H9 (cell line): ENCODE results near the gene ZBTB20. TPM values are rescaled to one million over a fixed set of nuclear protein-coding genes. Genes with fewer than 3 reads are reported as not detected.
A peak's percentile ranks its signal among the peaks of the same experiment; 100 is the strongest.

ENCODE experiments used
- DNase-seq: peaks from one replicate; pipeline ENCODE4 v3.0.0-alpha.2; 2017
- H2AFZ ChIP-seq: one replicate; pipeline ENCODE4 v1.6.1; 2013; ENCODE audit warnings: mild to moderate bottlenecking, low read length, control low read depth, moderate library complexity
- H2AK5ac ChIP-seq: 2 replicates; pipeline ENCODE4 v1.6.1; 2013; ENCODE audit warnings: low read length, control low read depth, mixed read lengths; ENCODE audit not compliant: insufficient read length
- H2BK120ac ChIP-seq: one replicate; pipeline ENCODE4 v1.6.1; 2013; ENCODE audit warnings: low read depth, mild to moderate bottlenecking, low read length, control low read depth, inconsistent platforms; ENCODE audit not compliant: poor library complexity, severe bottlenecking
- H2BK12ac ChIP-seq: 2 replicates; pipeline ENCODE4 v1.6.1; 2013; ENCODE audit warnings: low read length, control low read depth, mixed read lengths, low read depth; ENCODE audit not compliant: insufficient read length
- H2BK15ac ChIP-seq: 2 replicates; pipeline ENCODE4 v1.6.1; 2013; ENCODE audit warnings: low read depth, low read length, control low read depth
- H2BK20ac ChIP-seq: one replicate; pipeline ENCODE4 v1.6.1; 2013; ENCODE audit warnings: low read depth, mild to moderate bottlenecking, low read length, control low read depth, inconsistent platforms; ENCODE audit not compliant: poor library complexity, severe bottlenecking
- H2BK5ac ChIP-seq: 2 replicates; pipeline ENCODE4 v1.6.1; 2013; ENCODE audit warnings: low read length, control low read depth, mixed read lengths; ENCODE audit not compliant: insufficient read length
- H3K14ac ChIP-seq: 2 replicates; pipeline ENCODE4 v1.6.1; 2013; ENCODE audit warnings: low read length, control low read depth; ENCODE audit not compliant: insufficient read depth
- H3K18ac ChIP-seq: 2 replicates; pipeline ENCODE4 v1.6.1; 2013; ENCODE audit warnings: low read depth, mild to moderate bottlenecking, mixed read lengths, low read length, control low read depth; ENCODE audit not compliant: insufficient read length
- H3K23ac ChIP-seq: 2 replicates; pipeline ENCODE4 v1.6.1; 2013; ENCODE audit warnings: low read length, control low read depth, mixed read lengths, low read depth; ENCODE audit not compliant: insufficient read length
- H3K23me2 ChIP-seq: 2 replicates; pipeline ENCODE4 v1.6.1; 2013; ENCODE audit warnings: low read depth, mild to moderate bottlenecking, mixed read lengths, low read length, control low read depth; ENCODE audit not compliant: insufficient read length, poor library complexity, severe bottlenecking
- H3K27ac ChIP-seq: 2 replicates; pipeline ENCODE4 v1.5.1; 2013; ENCODE audit warnings: low read length, control low read depth, mixed read lengths, low read depth; ENCODE audit not compliant: insufficient read length
- H3K27me3 ChIP-seq: 2 replicates; pipeline ENCODE4 v1.6.1; 2013; ENCODE audit warnings: low read length, control low read depth, inconsistent platforms; ENCODE audit not compliant: insufficient read depth
- H3K4ac ChIP-seq: 2 replicates; pipeline ENCODE4 v1.6.1; 2013; ENCODE audit warnings: low read depth, mild to moderate bottlenecking, control low read depth, inconsistent platforms, low read length, moderate library complexity
- H3K4me1 ChIP-seq: 2 replicates; pipeline ENCODE4 v1.6.1; 2013; ENCODE audit warnings: low read length, control low read depth, inconsistent platforms; ENCODE audit not compliant: insufficient read depth
- H3K4me2 ChIP-seq: 2 replicates; pipeline ENCODE4 v1.6.1; 2013; ENCODE audit warnings: low read length, control low read depth, mixed read lengths; ENCODE audit not compliant: insufficient read length, insufficient read depth
- H3K56ac ChIP-seq: 2 replicates; pipeline ENCODE4 v1.6.1; 2013; ENCODE audit warnings: low read depth, mild to moderate bottlenecking, mixed read lengths, low read length, control low read depth; ENCODE audit not compliant: insufficient read length
- H3K79me1 ChIP-seq: 2 replicates; pipeline ENCODE4 v1.6.1; 2013; ENCODE audit warnings: low read depth, mild to moderate bottlenecking, moderate library complexity, low read length, control low read depth, inconsistent platforms; ENCODE audit not compliant: insufficient read depth, poor library complexity, severe bottlenecking
- H3K79me2 ChIP-seq: 2 replicates; pipeline ENCODE4 v1.6.1; 2013; ENCODE audit warnings: low read length, control low read depth, inconsistent platforms; ENCODE audit not compliant: insufficient read depth
- H3K9ac ChIP-seq: 2 replicates; pipeline ENCODE4 v1.6.1; 2013; ENCODE audit warnings: low read length, control low read depth, mixed read lengths; ENCODE audit not compliant: insufficient read length; ENCODE audit errors: extremely low read depth
- H3K9me3 ChIP-seq: one replicate; pipeline ENCODE4 v1.6.1; 2013; ENCODE audit warnings: low read depth, low read length, inconsistent platforms; ENCODE audit not compliant: control insufficient read depth
- H3T11ph ChIP-seq: one replicate; pipeline ENCODE4 v1.6.1; 2013; ENCODE audit warnings: mild to moderate bottlenecking, low read length, control low read depth, inconsistent platforms
- H4K20me1 ChIP-seq: one replicate; pipeline ENCODE4 v1.6.1; 2013; ENCODE audit not compliant: control insufficient read depth, insufficient read length, insufficient read depth
- H4K5ac ChIP-seq: 2 replicates; pipeline ENCODE4 v1.6.1; 2013; ENCODE audit warnings: low read depth, mild to moderate bottlenecking, mixed read lengths, low read length, control low read depth; ENCODE audit not compliant: insufficient read length
- H4K8ac ChIP-seq: replicated peaks from 2 replicates; pipeline ENCODE4 v1.6.1; 2013; ENCODE audit warnings: low read length, control low read depth, mixed read lengths, low read depth; ENCODE audit not compliant: insufficient read length
- H4K91ac ChIP-seq: 2 replicates; pipeline ENCODE4 v1.6.1; 2013; ENCODE audit warnings: low read depth, mild to moderate bottlenecking, moderate library complexity, mixed read lengths, low read length, control low read depth; ENCODE audit not compliant: insufficient read length
- H3K27ac Mint-ChIP-seq, 3 experiments: 2 replicates in 2 of 3; 3 replicates in 1 of 3; pipeline ENCODE4 v1.8.0; 2020 to 2021; ENCODE audit warnings: mixed read lengths in 3 of 3, mild to moderate bottlenecking in 1 of 3, moderate library complexity in 1 of 3
- H3K27me3 Mint-ChIP-seq: 2 replicates; pipeline ENCODE4 v1.8.0; 2021; ENCODE audit warnings: low read depth, mild to moderate bottlenecking, moderate library complexity, mixed read lengths
- H3K36me3 Mint-ChIP-seq, 3 experiments: 2 replicates in 2 of 3; 3 replicates in 1 of 3; pipeline ENCODE4 v1.8.0; 2020 to 2021; ENCODE audit warnings: low read depth in 3 of 3, mixed read lengths in 3 of 3; ENCODE audit not compliant: insufficient read depth in 1 of 3
- H3K4me1 Mint-ChIP-seq, 2 experiments: 2 replicates each; pipeline ENCODE4 v1.8.0; 2020; ENCODE audit warnings: mixed read lengths in 2 of 2
- H3K4me3 Mint-ChIP-seq, 2 experiments: 2 replicates in 1 of 2; 3 replicates in 1 of 2; pipeline ENCODE4 v1.8.0; 2020 to 2021; ENCODE audit warnings: mild to moderate bottlenecking in 2 of 2, mixed read lengths in 2 of 2, moderate library complexity in 1 of 2
- H3K9me3 Mint-ChIP-seq, 2 experiments: 2 replicates in 1 of 2; 3 replicates in 1 of 2; pipeline ENCODE4 v1.8.0; 2020; ENCODE audit warnings: mild to moderate bottlenecking in 2 of 2, mixed read lengths in 2 of 2, moderate library complexity in 1 of 2
- CTCF ChIP-seq: fragments of 200-600 bp; sonication (generic); conservative IDR thresholded peaks from 3 replicates; pipeline ENCODE4 v1.8.0; 2021; ENCODE audit warnings: antibody characterized with exemption, mild to moderate bottlenecking
- WGBS: extraction: QIAGEN DNeasy Blood & Tissue Kit; methylation state at CpG from one replicate; pipeline ENCODE4 v1.1.7; 2013; ENCODE audit warnings: missing lambda C conversion rate, low lambda C conversion rate, mixed read lengths; ENCODE audit not compliant: insufficient read length; ENCODE audit errors: extremely low coverage; 5-methylcytosine and 5-hydroxymethylcytosine counted together
- total RNA-seq: library from RNA; stranded (reverse); gene quantifications from 2 replicates; pipeline ENCODE4 v1.2.1, GENCODE V29; 2021

The ZBTB20 gene
- total RNA-seq, 1 experiment from 2014 or later: 0.70 TPM

DNA sequence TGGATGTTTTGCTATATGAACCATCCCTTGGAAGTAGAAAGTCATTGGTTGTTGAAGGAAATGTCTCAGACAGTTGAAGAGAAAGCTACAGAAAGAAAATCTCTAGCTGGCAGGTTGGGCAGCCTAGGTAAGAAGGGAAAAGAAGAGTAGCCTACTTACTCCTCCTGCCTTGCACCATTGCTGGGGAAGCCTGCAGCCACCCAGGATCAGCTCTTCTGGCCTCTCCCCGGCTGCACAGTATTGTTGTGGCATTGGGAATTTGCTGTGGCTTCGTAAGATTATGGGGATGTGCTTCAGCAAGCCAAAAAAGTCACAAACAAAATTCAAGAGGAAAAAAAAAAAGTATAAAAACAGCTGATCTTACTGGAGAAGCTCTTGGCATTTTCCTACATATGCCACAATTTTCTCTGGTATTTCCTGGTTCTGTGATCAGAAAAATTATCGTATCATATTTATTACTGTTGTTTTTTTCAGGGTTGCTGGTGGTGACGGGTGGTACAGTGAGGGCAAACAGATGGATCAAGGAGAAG, 699.1 kb downstream of the ZBTB20 start:
- no peak for TF ChIP-seq CTCF
- Histone ChIP-seq H3K4me1 (no peaks in the 10 kb centered on the region), H2BK5ac (no peak overlapping the region)

More for the DNA sequence above, 699.1 kb downstream of the ZBTB20 start:
- Histone ChIP-seq H2BK15ac (no peak overlapping the region), H3K9ac (no peak overlapping the region), H3K18ac (no peak overlapping the region), H3K27ac (no peak overlapping the region), H3K23me2 (no peaks in the 10 kb centered on the region), H3K79me2 (no peaks in the 10 kb centered on the region), H3K14ac (no peak overlapping the region), H2AK5ac (no peak overlapping the region), H4K8ac (no peak overlapping the region), H3T11ph (no peak overlapping the region), H2BK12ac (no peak overlapping the region), H4K20me1 (no peaks in the 10 kb centered on the region), H3K27me3 (no peaks in the 10 kb centered on the region), H3K56ac (no peak overlapping the region), H3K4me2 (no peak overlapping the region), H2AFZ (no peak overlapping the region), H3K9me3 (no peaks in the 10 kb centered on the region), H2BK20ac (no peak overlapping the region), H4K5ac (no peak overlapping the region), H3K4ac (no peak overlapping the region), H3K23ac (no peak overlapping the region), H2BK120ac (no peak overlapping the region), H3K79me1 (no peaks in the 10 kb centered on the region), H4K91ac (no peak overlapping the region)
- WGBS: no CpG with 5 or more reads among the region's 4 CpGs
- Mint-ChIP-seq H3K4me3 (no peak overlapping the region), H3K9me3 (no peaks in the 10 kb centered on the region), H3K4me1 (peaks cover 14 to 21% of the 10 kb centered on the region in 2 experiments), H3K36me3 (no peaks in the 10 kb centered on the region), H3K27me3 (no peaks in the 10 kb centered on the region), H3K27ac (peak overlapping the region in 1 of 3 experiments; percentile 45; a peak in 2 of 7 replicates)
- DNase-seq: no peak
